ENCODE data around the gene SNED1.

SNED1 gene

DNA sequence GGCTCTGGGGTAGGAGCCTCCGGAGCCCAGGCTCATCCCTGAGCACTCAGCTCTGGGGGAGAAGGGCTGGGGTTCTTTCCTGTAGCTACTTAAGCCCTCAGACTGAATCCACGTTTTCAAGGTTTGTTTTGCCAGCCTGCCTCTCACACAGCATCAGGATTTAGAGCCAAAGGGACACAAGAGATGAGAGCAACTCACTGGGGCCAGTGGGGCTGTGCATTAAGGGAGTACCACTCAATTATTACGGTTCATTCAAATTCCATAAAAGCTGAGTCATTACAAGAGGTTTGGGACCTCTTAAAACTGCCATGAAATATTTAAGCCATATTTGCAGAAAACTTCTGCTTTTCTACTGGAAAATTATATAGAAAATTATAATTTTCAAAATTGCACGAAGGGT, 17.1 kb upstream of the SNED1 start:
- no peak overlapping the region for H3K4me2 ChIP-seq (ENCODE audit: low read length)
- H3K23ac ChIP-seq (ENCODE audit: low read length) = no peak overlapping the region
- H2AK5ac ChIP-seq (ENCODE audit: low read length) = no peak overlapping the region
- no peak for DNase-seq
- no peak overlapping the region for H3K4me3 ChIP-seq (ENCODE audit: low read length)
- no peaks in the 10 kb centered on the region for H3K36me3 ChIP-seq (ENCODE audit: control insufficient read depth, insufficient read depth, low read length)
- no peaks in the 10 kb centered on the region for H3K4me1 ChIP-seq (ENCODE audit: control insufficient read depth, low read depth, low read length)
- no peaks in the 10 kb centered on the region for H3K79me2 ChIP-seq (ENCODE audit: control insufficient read depth, insufficient read depth, low read length)
- H3K9ac ChIP-seq (ENCODE audit: low read length) = no peak overlapping the region
- WGBS (ENCODE audit: extremely low coverage, insufficient coverage, low lambda C conversion rate) = no CpG with 5 or more reads among the region's 4 CpGs
- no peak overlapping the region for H3K56ac ChIP-seq (ENCODE audit: low read length)
- no peak overlapping the region for H2BK5ac ChIP-seq (ENCODE audit: low read length)
- no peak overlapping the region for H4K8ac ChIP-seq (ENCODE audit: low read depth, low read length)
- H3K27me3 ChIP-seq (ENCODE audit: insufficient read depth, low read length, poor library complexity) = no peaks in the 10 kb centered on the region
- no peak overlapping the region for H2BK15ac ChIP-seq (replicated peaks; ENCODE audit: low read depth)
- H3K4ac ChIP-seq (ENCODE audit: low read depth, low read length) = no peak overlapping the region
- H3K27ac ChIP-seq (ENCODE audit: low read depth, low read length) = no peak overlapping the region
- H3K18ac ChIP-seq (ENCODE audit: low read length) = no peak overlapping the region
- no peaks in the 10 kb centered on the region for H3K79me1 ChIP-seq (ENCODE audit: low read length)
- no peak overlapping the region for H2BK120ac ChIP-seq (ENCODE audit: low read depth, low read length)
- H4K5ac ChIP-seq (ENCODE audit: low read length) = no peak overlapping the region

DNA sequence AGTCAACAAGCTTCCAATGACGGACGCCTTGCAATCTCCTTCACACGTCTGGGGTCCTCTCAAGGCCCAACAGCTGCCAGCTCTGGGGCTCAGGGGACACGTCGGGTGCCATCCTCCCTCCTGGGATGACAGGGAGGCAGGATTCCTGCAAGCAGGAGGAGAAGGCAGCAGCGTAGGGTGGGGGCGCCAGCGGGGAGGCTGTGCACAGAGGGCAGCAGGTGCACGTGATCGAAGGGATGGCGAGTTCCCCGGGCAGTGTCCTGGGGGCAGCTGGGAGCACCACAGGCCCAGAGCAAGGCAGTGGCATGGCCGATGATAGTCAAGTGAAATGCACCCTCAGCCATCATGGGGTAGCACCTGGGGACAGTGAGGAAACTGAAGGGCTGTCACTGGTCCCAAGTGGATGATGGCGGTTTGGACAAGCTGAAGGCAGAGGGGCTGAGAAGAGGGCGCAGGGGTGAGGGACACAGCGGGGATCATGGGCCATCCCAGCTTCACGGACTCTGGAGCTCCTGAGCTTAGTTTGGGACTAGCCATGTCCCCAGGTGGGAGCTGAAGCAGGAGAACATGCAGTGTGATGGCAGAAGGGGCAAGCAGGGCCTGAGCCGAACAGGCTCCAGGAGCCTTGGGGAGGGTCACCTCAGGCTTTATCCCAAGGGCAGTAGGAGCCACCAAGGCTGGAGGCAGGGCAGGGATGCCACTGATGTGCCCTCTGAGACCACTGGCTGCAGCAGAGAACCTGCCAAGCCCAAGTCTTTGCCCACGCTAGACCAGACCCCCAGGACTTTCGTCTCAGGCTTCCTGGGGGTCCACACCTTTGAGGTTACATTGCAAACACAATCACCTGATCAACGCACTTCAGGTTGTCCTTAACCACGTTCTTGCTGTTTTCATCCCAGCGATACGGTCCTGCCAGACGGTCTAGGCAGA, 16.3 kb upstream of the SNED1 start:
- no peak for DNase-seq
- H4K8ac ChIP-seq (ENCODE audit: low read depth, low read length) = no peak overlapping the region
- no peaks in the 10 kb centered on the region for H3K36me3 ChIP-seq (ENCODE audit: control insufficient read depth, insufficient read depth, low read length)
- H3K56ac ChIP-seq (ENCODE audit: low read length) = no peak overlapping the region
- H2BK120ac ChIP-seq (ENCODE audit: low read depth, low read length) = no peak overlapping the region
- no peak overlapping the region for H2BK5ac ChIP-seq (ENCODE audit: low read length)
- WGBS (ENCODE audit: extremely low coverage, insufficient coverage, low lambda C conversion rate) = no CpG with 5 or more reads among the region's 25 CpGs
- no peak overlapping the region for H3K4ac ChIP-seq (ENCODE audit: low read depth, low read length)
- no peak overlapping the region for H3K18ac ChIP-seq (ENCODE audit: low read length)
- no peak overlapping the region for H3K27ac ChIP-seq (ENCODE audit: low read depth, low read length)
- H3K27me3 ChIP-seq (ENCODE audit: insufficient read depth, low read length, poor library complexity) = no peaks in the 10 kb centered on the region
- H2AK5ac ChIP-seq (ENCODE audit: low read length) = no peak overlapping the region
- no peak overlapping the region for H2BK15ac ChIP-seq (replicated peaks; ENCODE audit: low read depth)
- H3K4me2 ChIP-seq (ENCODE audit: low read length) = no peak overlapping the region
- no peak overlapping the region for H3K23ac ChIP-seq (ENCODE audit: low read length)
- H3K9ac ChIP-seq (ENCODE audit: low read length) = no peak overlapping the region
- H4K5ac ChIP-seq (ENCODE audit: low read length) = no peak overlapping the region
- no peaks in the 10 kb centered on the region for H3K4me1 ChIP-seq (ENCODE audit: control insufficient read depth, low read depth, low read length)
- no peaks in the 10 kb centered on the region for H3K79me2 ChIP-seq (ENCODE audit: control insufficient read depth, insufficient read depth, low read length)
- no peaks in the 10 kb centered on the region for H3K79me1 ChIP-seq (ENCODE audit: low read length)
- H3K4me3 ChIP-seq (ENCODE audit: low read length) = no peak overlapping the region

DNA sequence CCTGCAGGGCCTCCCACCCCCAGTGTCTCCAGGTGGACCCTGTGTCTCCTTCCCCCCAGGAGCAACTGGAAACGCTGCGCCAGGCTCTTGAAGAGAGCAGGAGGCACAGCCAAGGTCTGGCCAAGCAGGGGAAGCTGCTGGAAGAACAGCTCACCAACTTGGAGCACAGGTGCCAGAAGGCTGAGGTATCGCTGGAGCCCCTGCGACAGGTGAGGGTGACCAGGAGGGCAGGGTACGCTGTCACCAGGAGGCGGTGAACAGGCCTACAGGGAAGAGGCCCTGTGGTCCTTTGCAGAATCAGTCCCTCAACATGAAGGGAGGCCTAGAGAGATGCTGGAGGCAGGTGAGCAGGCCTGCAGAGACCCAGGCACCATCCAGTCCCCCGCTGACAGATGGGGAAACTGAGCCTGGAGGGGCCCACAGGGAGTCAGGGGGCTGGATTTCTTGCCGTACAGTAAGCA, 15.6 kb upstream of the SNED1 start:
- Histone ChIP-seq H3K27me3 (ENCODE audit: insufficient read depth, low read length, poor library complexity) (no peaks in the 10 kb centered on the region), H2BK120ac (ENCODE audit: low read depth, low read length) (no peak overlapping the region), H3K79me1 (ENCODE audit: low read length) (no peaks in the 10 kb centered on the region), H4K8ac (ENCODE audit: low read depth, low read length) (no peak overlapping the region), H3K4me1 (ENCODE audit: control insufficient read depth, low read depth, low read length) (no peaks in the 10 kb centered on the region), H3K36me3 (ENCODE audit: control insufficient read depth, insufficient read depth, low read length) (no peaks in the 10 kb centered on the region), H3K27ac (ENCODE audit: low read depth, low read length) (no peak overlapping the region), H3K4ac (ENCODE audit: low read depth, low read length) (no peak overlapping the region), H2BK5ac (ENCODE audit: low read length) (no peak overlapping the region), H2AK5ac (ENCODE audit: low read length) (no peak overlapping the region), H4K5ac (ENCODE audit: low read length) (no peak overlapping the region), H3K9ac (ENCODE audit: low read length) (no peak overlapping the region), H2BK15ac (replicated peaks; ENCODE audit: low read depth) (no peak overlapping the region), H3K79me2 (ENCODE audit: control insufficient read depth, insufficient read depth, low read length) (no peaks in the 10 kb centered on the region), H3K56ac (ENCODE audit: low read length) (no peak overlapping the region), H3K4me2 (ENCODE audit: low read length) (no peak overlapping the region), H3K18ac (ENCODE audit: low read length) (no peak overlapping the region), H3K4me3 (ENCODE audit: low read length) (no peak overlapping the region), H3K23ac (ENCODE audit: low read length) (no peak overlapping the region)
- DNase-seq = no peak
- WGBS (ENCODE audit: extremely low coverage, insufficient coverage, low lambda C conversion rate) = no CpG with 5 or more reads among the region's 8 CpGs

DNA sequence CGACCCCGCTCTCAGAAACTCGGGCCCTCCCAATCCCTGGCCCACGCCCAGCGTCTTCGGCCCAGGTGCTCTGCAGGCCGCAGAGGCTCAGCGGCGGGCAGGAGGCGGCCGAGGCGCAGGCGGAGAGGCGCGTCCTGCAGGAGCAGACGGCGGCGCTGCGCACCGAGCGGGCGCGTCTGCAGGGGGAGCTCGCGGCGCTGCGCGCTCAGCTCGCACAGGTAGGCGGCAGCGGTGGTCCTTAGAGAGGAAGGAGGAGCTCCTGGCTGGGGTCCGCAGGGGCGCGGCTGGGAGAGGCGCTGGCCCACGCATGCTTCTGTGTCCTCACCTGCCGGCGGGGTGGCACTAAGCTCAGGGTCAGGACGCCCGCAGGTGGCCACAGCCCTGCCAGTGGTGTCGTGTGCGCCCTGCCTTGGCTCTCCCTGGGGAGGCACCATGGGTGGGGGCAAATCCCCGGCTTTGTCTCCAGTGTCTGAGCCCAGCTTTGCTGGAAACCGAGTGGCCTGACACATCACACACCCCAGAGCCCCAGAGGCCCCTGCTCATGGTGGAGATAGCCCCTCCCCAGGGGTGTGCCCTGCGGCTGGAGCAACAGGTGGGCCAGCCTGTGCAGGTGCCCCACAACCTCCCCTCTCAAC, 14.9 kb upstream of the SNED1 start:
- no CpG with 5 or more reads among the region's 45 CpGs for WGBS (ENCODE audit: extremely low coverage, insufficient coverage, low lambda C conversion rate)
- no peak overlapping the region for H3K23ac ChIP-seq (ENCODE audit: low read length)
- peak; percentile 85 for DNase-seq
- no peak overlapping the region for H3K9ac ChIP-seq (ENCODE audit: low read length)
- no peak overlapping the region for H2BK5ac ChIP-seq (ENCODE audit: low read length)
- no peak overlapping the region for H3K4ac ChIP-seq (ENCODE audit: low read depth, low read length)
- H2AK5ac ChIP-seq (ENCODE audit: low read length) = no peak overlapping the region
- no peaks in the 10 kb centered on the region for H3K79me2 ChIP-seq (ENCODE audit: control insufficient read depth, insufficient read depth, low read length)
- no peak overlapping the region for H2BK120ac ChIP-seq (ENCODE audit: low read depth, low read length)
- H4K8ac ChIP-seq (ENCODE audit: low read depth, low read length) = no peak overlapping the region
- H3K4me3 ChIP-seq (ENCODE audit: low read length) = no peak overlapping the region
- no peak overlapping the region for H3K27ac ChIP-seq (ENCODE audit: low read depth, low read length)
- no peak overlapping the region for H3K18ac ChIP-seq (ENCODE audit: low read length)
- H3K4me1 ChIP-seq (ENCODE audit: control insufficient read depth, low read depth, low read length) = no peaks in the 10 kb centered on the region
- H2BK15ac ChIP-seq (replicated peaks; ENCODE audit: low read depth) = no peak overlapping the region
- no peak overlapping the region for H3K56ac ChIP-seq (ENCODE audit: low read length)
- H3K27me3 ChIP-seq (ENCODE audit: insufficient read depth, low read length, poor library complexity) = no peaks in the 10 kb centered on the region
- no peaks in the 10 kb centered on the region for H3K36me3 ChIP-seq (ENCODE audit: control insufficient read depth, insufficient read depth, low read length)
- no peak overlapping the region for H3K4me2 ChIP-seq (ENCODE audit: low read length)
- H3K79me1 ChIP-seq (ENCODE audit: low read length) = no peaks in the 10 kb centered on the region
- H4K5ac ChIP-seq (ENCODE audit: low read length) = no peak overlapping the region

DNA sequence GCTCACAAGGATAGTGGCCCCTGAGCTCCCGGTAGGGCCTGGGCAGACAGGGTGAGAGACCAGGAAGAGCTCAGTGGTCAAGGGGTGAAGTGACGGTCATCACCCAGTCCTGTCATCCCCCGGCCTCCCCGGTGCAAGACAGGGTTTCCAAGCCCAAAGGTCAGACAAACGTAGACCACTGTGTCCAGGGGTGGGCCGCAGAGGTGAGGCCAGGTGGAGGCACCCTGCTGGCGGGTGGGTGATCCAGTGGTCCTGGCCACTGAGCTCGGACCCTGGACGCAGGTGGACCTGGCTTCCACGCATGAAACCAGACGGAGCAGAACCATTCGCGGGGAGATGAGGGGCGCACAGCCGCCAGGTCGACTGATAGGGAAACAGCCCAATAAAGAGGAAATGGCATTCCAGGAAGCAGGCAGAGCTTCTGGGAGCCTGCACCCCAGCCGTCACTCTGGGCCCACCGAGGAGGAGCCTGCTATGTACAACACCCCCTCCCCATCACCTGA, 14.4 kb upstream of the SNED1 start:
- Histone ChIP-seq H4K5ac (ENCODE audit: low read length) (no peak overlapping the region), H3K79me2 (ENCODE audit: control insufficient read depth, insufficient read depth, low read length) (no peaks in the 10 kb centered on the region), H3K56ac (ENCODE audit: low read length) (no peak overlapping the region), H3K4me1 (ENCODE audit: control insufficient read depth, low read depth, low read length) (no peaks in the 10 kb centered on the region), H2BK5ac (ENCODE audit: low read length) (no peak overlapping the region), H3K23ac (ENCODE audit: low read length) (no peak overlapping the region), H3K27me3 (ENCODE audit: insufficient read depth, low read length, poor library complexity) (no peaks in the 10 kb centered on the region), H2BK120ac (ENCODE audit: low read depth, low read length) (no peak overlapping the region), H2BK15ac (replicated peaks; ENCODE audit: low read depth) (no peak overlapping the region), H3K27ac (ENCODE audit: low read depth, low read length) (no peak overlapping the region), H3K18ac (ENCODE audit: low read length) (no peak overlapping the region), H3K36me3 (ENCODE audit: control insufficient read depth, insufficient read depth, low read length) (no peaks in the 10 kb centered on the region), H3K79me1 (ENCODE audit: low read length) (no peaks in the 10 kb centered on the region), H3K4ac (ENCODE audit: low read depth, low read length) (no peak overlapping the region), H2AK5ac (ENCODE audit: low read length) (no peak overlapping the region), H4K8ac (ENCODE audit: low read depth, low read length) (no peak overlapping the region), H3K4me3 (ENCODE audit: low read length) (no peak overlapping the region), H3K4me2 (ENCODE audit: low read length) (no peak overlapping the region), H3K9ac (ENCODE audit: low read length) (no peak overlapping the region)
- WGBS (ENCODE audit: extremely low coverage, insufficient coverage, low lambda C conversion rate) = no CpG with 5 or more reads among the region's 18 CpGs
- DNase-seq = no peak
